Stimulated activated CD4-positive, alpha-beta T cell treated with anti-CD3 and anti-CD28 coated beads, Interleukin-15, amount 100 ng/mL, for 1 hour (primary cell): ENCODE measurements around the gene COL6A6.

Source experiments
- DNase-seq, 2 donors: peaks; one replicate each; pipeline ENCODE4 v3.0.0-alpha.2; 2020; ENCODE audit warnings: low read depth in 1 of 2, low spot score in 1 of 2

The COL6A6 gene, protein sequence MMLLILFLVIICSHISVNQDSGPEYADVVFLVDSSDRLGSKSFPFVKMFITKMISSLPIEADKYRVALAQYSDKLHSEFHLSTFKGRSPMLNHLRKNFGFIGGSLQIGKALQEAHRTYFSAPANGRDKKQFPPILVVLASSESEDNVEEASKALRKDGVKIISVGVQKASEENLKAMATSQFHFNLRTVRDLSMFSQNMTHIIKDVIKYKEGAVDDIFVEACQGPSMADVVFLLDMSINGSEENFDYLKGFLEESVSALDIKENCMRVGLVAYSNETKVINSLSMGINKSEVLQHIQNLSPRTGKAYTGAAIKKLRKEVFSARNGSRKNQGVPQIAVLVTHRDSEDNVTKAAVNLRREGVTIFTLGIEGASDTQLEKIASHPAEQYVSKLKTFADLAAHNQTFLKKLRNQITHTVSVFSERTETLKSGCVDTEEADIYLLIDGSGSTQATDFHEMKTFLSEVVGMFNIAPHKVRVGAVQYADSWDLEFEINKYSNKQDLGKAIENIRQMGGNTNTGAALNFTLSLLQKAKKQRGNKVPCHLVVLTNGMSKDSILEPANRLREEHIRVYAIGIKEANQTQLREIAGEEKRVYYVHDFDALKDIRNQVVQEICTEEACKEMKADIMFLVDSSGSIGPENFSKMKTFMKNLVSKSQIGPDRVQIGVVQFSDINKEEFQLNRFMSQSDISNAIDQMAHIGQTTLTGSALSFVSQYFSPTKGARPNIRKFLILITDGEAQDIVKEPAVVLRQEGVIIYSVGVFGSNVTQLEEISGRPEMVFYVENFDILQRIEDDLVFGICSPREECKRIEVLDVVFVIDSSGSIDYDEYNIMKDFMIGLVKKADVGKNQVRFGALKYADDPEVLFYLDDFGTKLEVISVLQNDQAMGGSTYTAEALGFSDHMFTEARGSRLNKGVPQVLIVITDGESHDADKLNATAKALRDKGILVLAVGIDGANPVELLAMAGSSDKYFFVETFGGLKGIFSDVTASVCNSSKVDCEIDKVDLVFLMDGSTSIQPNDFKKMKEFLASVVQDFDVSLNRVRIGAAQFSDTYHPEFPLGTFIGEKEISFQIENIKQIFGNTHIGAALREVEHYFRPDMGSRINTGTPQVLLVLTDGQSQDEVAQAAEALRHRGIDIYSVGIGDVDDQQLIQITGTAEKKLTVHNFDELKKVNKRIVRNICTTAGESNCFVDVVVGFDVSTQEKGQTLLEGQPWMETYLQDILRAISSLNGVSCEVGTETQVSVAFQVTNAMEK (N-terminal part only)

DNA sequence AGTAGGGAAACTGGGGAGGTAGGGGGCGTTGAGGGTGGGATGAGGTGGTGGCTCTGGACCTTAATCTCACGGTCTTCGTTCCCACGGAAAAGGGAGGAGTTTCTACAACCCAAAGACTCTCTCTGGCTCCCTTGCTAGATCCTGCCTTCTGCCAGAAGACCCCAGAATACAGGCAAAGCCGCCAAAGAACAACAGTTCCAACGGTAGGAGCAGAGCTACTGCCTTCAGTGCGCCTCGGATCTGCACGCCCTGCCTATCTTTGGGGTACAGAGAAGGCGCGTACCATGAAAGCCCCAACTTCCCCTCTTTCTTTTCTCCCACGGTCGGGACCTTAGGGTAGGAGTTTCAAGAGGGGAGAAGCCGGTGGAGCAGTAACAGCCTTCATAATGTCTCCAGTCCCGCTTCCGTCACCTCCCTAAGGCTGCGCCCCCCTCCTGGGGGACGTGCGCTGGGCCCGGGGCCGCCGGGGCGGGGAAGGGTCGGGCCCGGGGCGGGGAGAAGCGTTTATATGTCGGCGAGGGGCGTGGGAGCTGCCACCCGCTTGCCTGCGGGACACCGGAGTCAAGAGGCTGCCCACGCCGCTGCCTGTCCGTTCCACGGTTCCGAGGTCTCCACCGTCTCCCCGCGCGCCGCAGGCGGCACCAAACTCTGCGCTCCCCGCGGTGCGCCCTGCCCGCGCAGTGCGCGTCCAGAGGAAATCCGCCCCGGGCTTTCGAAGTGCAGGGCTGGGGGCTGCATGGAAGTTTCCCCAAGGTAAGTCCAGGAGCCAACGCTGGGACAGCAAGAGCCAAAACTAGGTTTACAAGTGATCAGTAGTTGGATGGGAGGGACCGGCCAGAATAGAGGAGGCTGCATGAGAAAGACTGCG lies at the start of gene COL6A6:
TSS of gene COL6A6 (plus strand) at position 533 of the 868 bp plus-strand sequence. CDS start 43,188 bp downstream, outside the sequence.
- DNase-seq = no peak

DNA sequence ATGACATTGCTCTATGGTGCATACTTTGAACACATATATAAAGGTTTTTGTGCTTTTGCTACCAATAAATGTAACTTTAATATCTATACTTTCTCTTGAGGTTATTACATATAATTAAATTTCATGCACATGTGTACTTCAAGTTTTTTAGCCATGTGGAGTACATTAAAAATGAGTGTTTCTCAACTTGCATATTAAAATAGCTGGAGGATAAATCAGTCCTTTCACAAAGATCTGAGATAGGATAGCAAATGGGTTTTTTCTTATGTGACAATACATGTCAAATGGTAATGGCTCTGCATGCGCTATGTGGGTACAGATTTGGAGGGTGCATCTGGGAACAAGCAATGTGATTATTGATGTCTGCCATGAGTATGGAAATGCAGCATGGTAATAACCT lies 48.7 kb upstream of the COL6A6 start:
- DNase-seq = no peak

DNA sequence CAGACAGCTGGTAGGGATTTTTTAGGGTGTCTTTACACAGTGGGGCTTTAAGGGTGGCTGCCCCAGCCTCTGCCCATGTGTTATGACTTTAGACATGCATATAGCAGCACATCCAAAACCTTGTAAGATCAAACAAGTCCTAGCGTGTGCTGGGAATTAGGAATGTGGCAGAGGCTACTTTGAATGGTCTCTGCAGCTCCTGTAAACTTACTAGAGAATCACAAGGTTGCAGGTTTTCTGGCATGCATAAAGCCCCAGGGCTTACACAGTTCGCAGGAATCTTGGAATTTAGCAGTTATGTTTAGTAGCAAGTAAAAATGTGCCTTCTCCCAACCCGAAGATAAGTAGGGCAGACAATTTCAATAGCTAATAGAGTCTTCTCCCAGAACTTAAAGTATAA lies 46.9 kb upstream of the COL6A6 start:
- DNase-seq = no peak

DNA sequence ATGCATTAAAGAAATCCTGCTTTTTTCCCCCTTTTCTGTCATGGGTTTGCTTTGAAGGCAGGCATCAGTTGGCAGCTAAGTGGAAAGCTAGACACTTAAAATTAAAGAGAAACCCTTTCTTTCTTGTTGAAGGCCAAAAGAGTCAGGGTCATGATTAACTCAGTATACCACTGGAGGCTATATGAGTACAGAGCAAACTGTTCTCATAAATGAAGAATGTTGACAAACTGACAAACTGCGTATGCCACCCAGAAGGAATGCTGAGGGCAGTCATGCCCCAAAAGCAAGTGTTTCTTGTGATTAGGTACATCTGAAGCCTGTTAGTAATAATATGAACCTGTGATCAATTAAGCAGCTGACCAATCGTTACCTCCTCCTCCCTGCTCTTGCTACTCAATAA lies 43.6 kb upstream of the COL6A6 start:
- no peak for DNase-seq

DNA sequence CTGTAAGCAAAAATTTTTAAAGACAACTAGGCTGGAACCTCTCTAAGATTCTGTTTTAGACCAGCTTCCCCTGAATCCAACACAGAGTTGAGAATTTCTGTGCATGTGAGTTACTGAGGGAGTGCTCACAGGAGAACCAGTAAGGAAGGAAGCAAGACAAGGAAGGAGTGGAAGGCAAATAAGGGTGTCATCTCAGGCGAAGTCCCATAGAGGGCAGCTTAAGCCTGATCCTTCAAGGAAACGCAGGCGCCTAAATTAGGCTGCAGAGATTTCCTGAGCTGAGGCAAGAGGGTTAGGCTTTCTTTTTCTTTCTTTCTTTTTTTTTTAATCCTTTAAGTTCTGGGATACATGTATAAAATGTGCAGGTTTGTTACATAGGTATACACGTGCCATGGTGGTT lies 36.2 kb upstream of the COL6A6 start:
- no peak for DNase-seq

DNA sequence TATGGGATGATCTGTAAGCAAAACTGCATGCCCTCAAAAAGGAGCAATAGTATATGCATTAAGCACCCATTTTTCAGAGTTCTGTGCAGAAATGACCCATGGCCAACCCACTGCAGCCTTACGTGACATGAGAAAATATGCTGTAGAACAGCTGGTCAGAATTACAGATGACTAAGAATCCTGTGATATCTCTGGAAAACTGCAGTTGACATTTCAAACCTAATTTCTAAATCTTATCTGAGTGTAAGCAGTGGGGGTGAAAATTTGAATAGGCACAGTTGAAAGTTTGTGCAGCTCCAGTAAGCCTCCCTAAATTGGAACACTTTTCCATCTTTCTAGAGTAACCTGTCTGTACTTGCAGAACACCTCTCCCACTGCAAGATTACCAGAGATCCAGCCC lies 28.7 kb upstream of the COL6A6 start:
- no peak for DNase-seq

DNA sequence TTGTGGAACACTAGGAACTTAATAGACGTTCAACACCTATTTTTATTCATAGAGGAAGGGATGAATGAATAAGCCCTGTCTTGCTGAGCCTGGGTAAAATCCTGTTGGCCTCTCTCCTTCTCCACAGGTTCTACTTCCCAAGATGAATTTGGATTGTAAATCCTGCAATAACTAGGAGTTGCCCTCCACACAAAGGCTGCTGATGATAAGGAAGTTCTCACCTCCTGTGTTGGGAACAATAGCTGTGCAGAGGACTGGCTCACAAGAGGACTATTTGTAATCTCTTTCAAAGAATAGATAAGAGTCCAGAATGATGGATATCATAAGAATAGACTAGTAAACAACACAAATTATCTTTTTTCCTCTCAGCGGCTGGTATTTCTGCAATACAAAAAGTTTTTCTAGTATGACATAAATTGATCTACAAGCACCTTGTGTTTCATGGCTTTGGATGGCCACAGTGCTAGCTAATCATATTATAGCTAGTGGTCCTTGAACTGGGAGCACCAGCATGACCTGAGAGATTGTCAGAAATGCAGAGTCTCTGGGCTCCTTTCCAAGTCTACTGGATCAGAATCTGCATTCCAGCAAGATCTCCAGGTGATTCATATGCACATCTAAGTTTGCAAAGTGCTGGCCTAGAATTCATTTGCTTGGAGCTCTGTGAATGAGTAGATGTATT lies 28.1 kb upstream of the COL6A6 start:
- DNase-seq = no peak

DNA sequence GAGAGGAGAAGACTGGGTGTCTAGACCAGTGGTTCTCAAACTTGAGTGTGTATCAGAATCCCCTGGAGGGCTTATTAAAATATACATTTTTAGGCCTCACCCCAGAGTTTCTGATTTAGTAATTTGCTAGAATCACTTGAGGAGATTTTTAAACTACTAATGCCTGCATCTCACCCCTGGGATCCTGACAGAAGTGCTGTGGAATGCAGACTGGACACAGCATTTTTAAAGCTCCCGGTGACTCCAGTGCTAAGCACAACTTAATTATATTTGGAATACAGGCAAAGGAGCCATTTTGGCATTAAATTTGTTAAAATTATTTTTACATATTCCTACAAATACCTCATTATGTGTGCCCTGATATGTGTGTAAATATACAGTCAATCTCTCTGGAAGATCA lies 26.7 kb upstream of the COL6A6 start:
- no peak for DNase-seq

DNA sequence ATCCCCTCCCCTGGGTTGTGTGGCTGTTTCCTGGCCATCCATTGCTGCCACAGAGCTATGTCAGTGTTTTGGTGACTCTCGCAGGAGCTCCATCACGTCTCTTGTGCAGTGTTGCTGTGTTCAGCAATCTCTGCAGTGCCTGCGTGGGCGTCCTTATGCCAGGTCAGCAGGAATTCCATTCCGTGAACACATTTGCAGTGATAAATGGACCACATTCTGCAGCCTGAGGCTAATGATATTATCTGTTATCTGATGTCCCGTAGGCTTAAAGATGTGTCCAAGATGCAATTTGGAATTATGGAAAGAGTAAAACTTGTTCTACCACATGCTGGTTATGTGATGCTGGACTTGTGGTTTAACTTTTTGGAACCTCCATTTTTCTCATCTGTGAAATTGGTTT lies 25.5 kb upstream of the COL6A6 start:
- DNase-seq = no peak

DNA sequence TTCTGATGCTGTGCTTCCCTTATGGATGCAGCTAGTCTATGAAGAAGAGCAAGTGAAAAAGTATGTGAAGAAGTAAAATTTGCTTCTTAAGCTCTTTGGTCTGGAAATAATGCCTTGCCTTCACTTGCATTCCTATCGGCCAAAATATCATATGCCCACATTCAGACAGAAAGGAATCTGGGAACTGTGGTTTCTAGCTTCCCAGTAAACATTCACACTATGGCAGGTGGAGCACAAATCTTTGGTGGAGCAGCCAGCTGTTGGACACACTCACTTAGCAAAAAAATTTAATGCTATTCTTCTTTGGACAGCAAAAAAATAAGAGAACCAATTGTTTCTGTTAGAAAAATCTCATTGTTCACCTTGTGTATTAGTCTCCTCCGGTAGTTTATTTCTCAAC lies 12.3 kb upstream of the COL6A6 start:
- DNase-seq = no peak

DNA sequence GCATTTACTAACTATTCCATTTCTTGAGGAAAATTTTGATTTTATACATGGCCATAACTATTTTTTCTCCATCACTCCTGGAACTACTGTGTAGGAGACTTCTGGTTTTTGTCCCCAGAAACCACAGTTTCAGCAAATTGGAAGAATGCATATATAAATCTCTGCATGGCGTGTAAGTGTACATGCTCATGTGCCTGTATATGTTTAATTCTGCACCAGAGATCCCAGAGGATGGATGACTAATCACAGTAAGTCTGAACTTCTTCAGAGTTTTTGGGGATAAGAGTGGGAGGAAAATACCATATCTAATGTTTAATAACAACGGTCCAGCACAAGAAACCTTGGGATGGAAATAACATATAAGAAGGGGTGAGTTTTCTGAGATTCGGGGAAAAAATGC lies 10.9 kb upstream of the COL6A6 start:
- DNase-seq = no peak

DNA sequence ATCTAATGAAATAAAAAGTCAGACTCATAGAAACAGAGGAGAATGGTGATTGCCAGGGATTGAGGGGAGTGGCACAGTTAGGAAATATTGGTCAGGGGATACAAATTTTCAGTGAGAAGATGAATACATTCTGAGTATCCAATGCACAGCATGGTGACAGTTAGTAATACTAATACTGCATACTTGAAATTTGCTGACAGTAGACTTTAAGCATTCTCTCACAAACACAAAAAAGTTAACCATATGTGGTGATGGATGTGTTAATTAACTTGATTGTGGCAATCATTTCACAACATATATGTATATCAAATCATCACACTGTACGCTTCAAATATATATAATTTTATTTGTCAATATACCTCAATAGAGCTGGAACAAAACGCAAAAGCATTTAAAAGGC lies 9.2 kb upstream of the COL6A6 start:
- DNase-seq = no peak

DNA sequence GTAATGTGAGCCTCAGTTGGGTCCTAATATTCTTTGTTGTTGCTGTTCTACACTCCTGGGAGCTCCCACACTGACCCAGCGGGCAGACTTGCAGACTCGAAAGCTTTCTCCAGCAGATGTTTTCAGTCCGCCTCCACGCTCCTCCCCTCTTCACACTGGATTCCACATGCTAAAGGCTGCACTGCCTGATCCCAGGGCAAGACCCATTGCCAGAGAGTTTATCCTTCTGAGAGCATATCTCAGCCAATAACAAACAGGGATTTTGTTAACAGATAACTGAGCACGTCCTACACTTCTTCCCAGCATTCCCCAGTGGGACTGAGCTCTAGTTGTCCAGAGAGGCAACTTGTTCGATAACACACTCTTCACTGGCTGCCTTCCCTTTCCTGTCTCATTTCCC lies 8.0 kb upstream of the COL6A6 start:
- no peak for DNase-seq

DNA sequence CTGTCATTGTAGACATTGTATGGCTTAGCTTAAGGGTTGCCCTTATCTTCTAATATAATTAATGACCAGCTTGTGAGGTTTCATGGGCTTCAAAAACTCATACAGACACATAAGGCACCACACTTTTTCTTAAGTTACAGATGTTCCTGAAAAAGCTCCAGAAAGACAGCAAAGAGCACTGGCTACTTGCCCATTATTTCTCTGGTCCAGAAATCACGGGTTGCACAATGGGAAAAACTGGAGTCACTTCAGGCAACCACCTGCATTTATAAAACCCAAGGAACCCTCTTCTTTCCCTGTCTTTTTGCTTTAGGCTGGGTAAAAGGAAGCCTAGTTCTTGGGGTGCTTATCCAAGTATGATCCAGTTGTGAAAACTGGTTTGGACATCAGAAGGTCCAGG lies 2.3 kb upstream of the COL6A6 start:
- no peak for DNase-seq

DNA sequence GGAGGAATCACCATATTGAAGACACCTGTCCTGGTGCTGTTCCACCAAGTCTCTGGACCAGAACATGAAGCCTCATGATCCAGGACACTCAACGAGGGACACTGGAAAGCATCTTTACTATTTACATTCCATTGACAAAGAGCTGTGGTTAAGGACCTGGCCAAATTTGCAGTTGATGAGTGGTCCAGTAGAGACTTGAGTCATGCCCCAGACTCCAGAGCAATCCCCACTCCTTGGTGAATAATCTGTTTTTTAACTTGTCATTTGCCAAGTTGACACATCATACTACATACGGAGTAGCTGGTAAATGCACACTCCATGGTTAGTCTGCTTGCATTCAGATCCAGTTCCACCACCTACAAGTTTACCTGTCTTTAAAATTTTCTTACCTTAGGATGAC lies 1.2 kb upstream of the COL6A6 start:
- DNase-seq = no peak

DNA sequence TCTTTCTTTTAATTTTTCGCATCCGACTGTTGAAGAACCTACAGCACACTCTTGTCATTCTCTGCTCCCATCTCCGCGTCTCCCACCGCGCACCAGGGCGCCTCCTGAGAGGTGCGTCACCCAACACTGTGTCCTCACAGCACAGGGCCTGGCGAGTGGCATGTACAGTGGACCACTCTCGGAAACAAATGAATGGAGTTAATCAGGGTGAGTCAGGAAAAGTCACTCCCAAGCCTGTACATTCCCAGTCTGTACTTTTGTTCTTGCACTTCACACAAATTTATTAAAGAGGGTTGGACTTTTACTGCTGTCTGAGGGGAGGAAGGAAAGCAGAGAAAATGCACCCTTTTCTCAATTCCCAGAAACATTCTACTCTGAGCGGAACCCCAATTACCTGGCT lies 625 bp downstream of the COL6A6 start:
- DNase-seq = no peak

DNA sequence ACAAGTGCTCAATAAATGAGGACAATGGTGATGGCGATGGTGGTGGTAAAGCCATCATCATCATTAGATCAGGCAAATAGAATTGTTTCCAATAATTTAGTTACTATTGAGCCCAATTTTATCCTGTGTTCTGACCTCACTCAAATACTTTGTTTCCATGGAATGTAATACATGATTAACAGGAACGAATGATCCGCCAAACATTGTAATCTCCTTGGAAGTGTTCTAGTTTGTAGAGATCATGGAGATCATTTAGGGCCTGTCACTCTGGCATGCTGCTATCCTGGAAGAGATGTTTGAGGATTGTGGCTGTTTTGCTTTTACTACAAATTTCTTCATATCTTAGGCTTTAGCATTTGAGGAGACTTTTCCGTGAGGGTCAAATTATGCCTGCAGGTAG lies 2.8 kb downstream of the COL6A6 start:
- DNase-seq = no peak

DNA sequence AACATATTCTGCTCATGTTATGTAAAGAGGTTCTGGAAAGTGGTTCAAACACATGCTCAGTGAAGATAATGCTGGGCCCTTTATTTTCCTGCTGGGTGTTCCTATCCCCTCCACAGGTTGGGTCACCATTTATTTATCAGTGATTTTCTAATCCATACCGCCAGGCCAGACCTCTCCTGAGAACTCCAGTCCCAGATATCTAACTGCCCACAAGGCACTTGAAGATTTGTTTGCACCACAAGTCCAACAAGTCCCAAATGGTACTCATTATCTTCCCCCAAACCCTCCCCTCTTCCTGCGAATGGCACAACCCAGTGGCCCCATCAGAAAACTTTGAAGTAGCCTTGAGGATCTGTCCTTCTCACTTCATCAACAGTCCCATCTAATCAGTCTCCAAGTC lies 5.4 kb downstream of the COL6A6 start:
- no peak for DNase-seq

DNA sequence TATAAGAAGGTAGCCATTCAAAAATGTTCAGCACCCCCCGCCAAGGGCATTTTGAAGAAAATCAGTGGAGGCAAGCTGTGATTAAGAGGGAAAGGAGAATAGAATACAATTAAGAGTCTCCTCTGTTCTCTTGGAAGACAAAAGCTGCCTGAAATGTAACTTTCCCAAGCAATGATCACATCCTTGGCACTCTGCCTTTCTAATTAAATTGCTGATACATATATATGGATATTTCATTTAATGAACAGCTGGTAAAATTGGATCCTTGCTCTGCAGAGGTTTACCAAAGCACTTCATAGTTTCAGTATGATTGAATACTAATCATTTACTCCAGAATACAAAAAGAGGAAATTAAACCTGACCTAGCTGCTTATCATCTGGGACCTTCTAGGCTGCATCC lies 10.4 kb downstream of the COL6A6 start:
- DNase-seq = no peak

DNA sequence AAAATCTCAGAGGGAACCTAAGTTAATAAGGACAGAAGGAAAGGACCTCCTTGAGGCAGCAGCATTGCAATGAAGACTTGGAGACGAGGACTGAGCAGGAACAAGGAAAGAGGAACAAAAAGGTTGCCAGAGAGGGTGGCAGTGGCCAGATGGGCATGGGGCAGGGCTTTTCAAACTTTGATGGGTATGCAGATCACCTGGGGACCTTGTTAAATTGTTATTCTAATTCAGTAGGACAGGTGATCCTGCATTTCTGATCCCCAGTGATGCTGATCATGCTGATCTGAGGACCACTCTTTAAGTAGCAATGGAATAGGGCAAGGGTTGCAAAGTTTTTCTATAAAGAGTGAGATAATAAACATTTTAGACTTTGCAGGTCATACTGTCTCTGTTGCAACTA lies 11.1 kb downstream of the COL6A6 start:
- DNase-seq = no peak
